ENCODE measurements around the gene STOM. TPM values are rescaled to one million over a fixed set of nuclear protein-coding genes. Genes with fewer than 3 reads are reported as not detected.
"Not testable (repeated sequence)": the region's sequence is repeated elsewhere in the genome, so short reads cannot be mapped to it uniquely, and the experiment has no call there.

STOM gene
- total RNA-seq, 1 donor from 2014 or later, result 155 TPM

DNA sequence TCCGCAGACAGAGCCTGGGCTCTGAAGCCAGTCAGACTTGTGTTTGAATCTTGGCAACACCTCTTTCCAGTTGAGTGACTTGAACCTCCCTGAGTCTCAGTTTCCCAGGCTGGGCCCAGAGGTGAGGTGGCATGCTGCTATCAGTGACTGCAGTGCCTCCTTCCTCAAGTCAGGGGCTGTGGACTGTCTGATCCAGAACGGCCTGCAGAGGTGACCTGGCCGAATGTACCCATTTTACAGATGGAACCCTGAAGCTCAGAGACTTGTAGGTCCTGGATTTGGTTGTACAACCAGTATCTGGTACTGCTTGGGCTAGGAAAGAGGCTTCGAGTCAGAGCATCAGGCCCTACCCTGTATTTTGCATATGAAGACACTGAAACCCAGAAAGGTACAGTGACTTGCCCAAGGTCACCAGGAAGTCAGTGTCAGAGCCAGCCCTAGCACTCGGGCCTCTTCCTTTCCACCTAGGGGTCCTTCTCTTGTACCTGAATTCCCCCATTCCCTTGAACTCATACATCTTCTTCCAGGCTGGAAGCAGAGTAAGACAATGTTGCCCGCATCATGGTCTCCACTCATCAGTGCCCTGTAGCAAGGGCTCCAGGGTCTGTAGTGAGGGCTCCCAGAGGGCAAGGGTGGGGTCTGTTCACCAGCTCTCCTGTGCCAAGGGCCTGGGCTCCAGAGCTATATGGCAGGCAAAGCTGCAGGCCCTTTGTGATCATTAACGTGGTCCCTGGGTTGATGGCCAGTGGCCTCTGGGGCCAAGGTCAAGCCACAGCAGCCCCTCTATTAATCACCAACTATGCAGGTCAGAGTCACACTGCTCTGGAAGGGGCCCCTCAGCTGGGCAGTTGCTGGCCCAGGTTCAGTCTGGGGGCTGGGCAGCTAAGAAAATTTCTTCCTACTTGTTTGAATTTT, 73.6 kb downstream of the STOM start:
- DNase-seq (no peak), ATAC-seq (ENCODE audit: poor library complexity) (no peak)
- intact Hi-C loops (cut with DNase I), result no loop called here

- intact Hi-C loops (cut with DNase I), result no loop called here
- peak; percentile 50 for DNase-seq
- ATAC-seq (ENCODE audit: poor library complexity), result no peak
Measured at GRCh38 chr9:121295662-121296191, 74.3 kb downstream of the STOM start.

DNA sequence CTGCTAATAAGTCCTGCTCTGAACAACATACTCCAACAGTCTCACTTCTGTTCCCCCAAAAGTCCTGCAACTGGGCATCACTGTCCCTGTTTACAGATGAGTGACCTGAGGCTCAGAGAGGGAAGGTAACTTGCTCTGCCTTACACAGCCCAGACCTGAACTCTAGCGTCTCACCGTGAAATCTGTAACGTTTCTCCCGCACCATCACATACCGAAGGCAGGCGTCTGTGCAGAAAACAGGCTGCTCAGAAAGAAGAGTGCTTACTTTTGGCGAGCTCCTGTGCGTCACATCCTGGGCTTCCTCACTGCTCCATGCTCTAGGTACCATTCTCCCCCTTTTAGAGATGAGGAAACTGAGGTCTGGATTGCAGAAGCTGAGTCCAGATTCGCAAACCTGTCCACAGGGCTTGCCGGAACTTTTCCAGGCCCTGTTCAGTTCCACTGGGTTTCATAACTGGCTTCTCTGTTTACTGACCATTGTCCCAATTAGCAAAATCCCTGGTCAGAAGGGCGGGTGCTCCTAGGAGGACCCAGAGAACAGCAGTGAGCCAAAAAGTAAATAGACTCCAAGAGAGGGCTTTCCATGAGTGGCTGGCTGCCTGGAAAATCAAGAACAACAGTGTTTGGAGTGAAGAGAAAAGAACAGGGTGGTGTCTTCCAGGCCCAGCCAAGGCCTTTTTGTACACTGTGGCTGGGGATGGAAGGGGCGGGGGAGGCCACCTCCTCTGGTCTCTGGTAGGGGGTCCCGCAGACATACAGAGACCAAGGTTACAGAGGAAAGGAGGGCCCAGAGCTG, 75.0 kb downstream of the STOM start:
- ATAC-seq (ENCODE audit: poor library complexity) (peak; percentile 51), DNase-seq (peak; percentile 72)
- intact Hi-C loops (cut with DNase I), result no loop called here

DNA sequence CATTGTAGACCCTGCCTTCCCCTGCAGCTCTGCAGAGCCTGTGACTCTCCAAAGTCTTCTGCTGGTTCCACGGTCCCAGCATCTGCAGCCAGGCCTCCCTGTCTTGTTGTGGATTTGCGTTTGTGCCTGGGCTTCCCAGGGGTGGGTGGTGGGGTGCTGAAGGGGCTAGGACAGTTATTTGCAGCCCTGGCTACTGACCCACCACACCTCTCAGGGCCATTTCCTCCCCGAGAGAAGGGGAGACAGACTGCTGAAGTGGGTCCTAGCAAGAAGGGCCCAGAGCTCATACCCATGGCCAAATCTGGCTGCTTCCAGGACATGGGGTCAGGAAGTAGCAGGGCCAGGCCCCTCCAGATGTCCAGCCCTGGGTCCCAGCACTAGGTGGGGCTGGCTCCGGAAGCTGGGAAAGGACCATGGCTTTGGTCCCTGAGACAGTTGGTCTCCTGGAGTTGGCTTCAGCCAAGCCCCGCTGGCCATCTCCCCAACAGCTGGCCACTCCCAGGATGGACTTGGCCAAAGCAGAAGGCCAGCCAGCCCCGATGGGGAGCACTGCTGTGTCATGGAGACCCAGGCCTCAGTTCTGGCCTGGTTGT, 75.8 kb downstream of the STOM start:
- intact Hi-C loops (cut with DNase I), result no loop called here
- DNase-seq (peak; percentile 86), ATAC-seq (ENCODE audit: poor library complexity) (peak; percentile 44)

DNA sequence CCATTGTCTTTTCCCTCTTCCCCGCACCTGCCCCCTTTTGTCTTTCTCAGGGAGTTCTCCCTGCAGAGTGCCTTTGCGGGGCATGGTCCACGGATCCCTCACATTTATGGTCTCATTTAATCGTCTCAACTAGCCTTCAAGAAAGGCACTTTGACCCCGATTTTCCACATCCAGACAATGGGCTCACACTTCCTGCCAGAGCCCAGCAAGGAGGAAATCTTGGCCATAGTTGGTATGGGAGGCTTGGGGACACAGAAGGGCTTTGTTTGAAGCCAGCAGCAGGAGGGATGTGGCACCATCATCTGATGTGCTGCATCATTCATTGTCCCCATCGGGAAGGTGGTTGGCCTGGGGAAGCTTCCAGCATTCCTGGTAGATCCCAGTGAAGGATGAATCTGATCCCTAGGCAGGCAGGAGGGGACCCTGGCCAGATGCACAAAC, 77.2 kb downstream of the STOM start:
- intact Hi-C loops (cut with DNase I), result no loop called here
- ATAC-seq (ENCODE audit: poor library complexity), result no peak
- DNase-seq, result no peak

GRCh38 chr9:121292051-121292450, 78.0 kb downstream of the STOM start:
- intact Hi-C loops (cut with DNase I), result no loop called here
- no peak for ATAC-seq (ENCODE audit: poor library complexity)
- no peak for DNase-seq

- ATAC-seq (ENCODE audit: poor library complexity); intact Hi-C loops (cut with DNase I); DNase-seq: not testable (repeated sequence)
Measured at GRCh38 chr9:121291536-121291935, 78.5 kb downstream of the STOM start.

- DNase-seq (no peak), ATAC-seq (ENCODE audit: poor library complexity) (no peak)
- intact Hi-C loops (cut with DNase I), result no loop called here
Measured at GRCh38 chr9:121289772-121290370, 80.2 kb downstream of the STOM start.

DNA sequence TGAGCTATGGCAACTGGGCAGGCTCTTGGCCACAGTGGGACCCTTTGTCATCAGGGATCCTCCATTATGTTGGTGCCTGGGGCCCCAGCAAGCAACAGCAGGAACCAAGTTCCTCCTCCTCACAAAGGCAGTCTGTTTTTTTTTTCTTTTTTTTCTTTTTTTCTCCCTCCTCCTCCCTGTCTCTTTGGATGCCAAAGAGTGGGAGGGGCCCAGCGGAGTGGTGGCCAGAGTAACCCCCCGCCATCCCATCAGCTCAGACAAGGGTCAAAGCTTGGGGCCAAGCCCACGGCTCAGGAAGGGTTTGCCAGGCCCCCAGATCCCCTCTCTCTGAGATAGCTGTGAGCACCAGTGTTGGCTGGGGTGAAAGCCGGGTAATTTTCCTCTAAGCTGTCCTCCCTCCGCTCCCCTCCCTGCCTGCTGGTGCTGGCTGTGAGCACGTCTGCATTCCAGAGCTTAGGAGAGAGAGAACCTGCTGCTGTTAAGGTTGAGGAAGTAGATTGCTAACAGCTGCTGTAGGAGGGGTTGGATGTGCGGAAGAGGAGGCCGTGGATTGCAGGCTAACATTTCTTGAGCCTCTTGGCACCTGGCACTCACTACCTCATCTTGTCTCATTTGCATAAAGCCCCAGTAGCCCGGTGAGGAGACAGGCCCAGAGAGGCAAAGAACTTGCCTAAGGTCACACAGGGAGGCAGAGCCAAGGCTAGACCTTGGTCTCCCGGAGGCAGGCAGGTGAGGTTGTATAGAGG, 80.9 kb downstream of the STOM start:
- intact Hi-C loops (cut with DNase I), result no loop called here
- peak; percentile 87 for DNase-seq
- ATAC-seq (ENCODE audit: poor library complexity), result peak; percentile 23

Other genes with a start within 250 kb of the STOM start
- 53.3 TPM for gene RAB14, start 168.4 kb downstream of the STOM start, total RNA-seq
- 837 TPM for gene GSN, start 102.1 kb downstream of the STOM start, total RNA-seq
- 31.3 TPM for gene GGTA1, start 129.6 kb upstream of the STOM start, total RNA-seq